Stimulated activated CD4-positive, alpha-beta T cell treated with anti-CD3 and anti-CD28 coated beads, Interleukin-12 subunit alpha, Interleukin-12 subunit beta, amount 100 ng/mL, for 24 hours (primary cell): Measurements from ENCODE around the gene GGA1.
A peak's percentile ranks its signal among the peaks of the same experiment; 100 is the strongest.

ENCODE experiments used
- DNase-seq, 2 experiments: peaks; one replicate each; pipeline ENCODE4 v3.0.0-alpha.2; 2020; ENCODE audit warnings: low read depth in 2 of 2

The GGA1 gene

GRCh38 chr22:37608477-37609239 is at the start of gene GGA1:
GGA1 (plus strand) TSS chr22:37608834; CDS start chr22:37608861, 27 bp downstream.
- peak; percentile 90 to 92 for DNase-seq

- DNase-seq: no peak
Observed at GRCh38 chr22:37559521-37559900, 49.1 kb upstream of the GGA1 start.

DNA sequence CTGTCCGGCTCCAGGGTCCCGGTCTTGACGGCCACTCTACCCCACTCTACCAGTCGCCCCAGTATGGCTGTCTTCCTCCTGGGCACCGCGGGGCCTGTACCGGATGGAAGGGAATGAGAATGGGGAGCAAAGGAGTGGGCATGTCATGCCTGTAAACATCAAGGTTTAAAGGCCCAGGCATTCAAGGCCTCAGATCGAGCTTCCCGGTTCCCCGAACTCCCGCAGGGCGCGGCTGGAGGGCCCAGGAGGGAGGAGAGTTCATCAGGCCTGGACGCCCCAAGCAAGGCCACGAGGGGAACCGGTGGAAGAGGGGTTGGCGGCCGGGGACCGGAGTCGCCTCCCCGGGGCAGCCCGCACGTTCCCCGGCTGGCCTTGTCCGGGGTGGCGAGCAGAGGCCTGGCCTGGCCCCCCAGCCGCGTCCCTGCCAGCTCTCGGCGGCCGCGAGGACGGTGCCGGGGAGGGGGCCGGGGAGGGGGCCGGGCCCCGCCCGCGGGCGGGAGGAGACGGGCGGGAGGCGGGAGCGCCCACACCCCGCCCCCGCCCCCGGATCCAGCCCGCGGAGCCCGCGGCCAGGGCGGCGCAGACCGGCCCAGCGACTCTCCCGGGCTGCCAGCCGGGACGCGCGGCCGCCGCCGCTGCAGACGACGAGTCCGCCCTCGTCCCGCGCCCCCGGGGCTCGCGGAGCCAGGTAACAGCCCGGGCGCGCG is 48.6 kb upstream of the GGA1 start, which contains the start of gene CDC42EP1:
CDC42EP1 (plus strand) TSS at position 580 of the 707 bp plus-strand sequence. CDS start 5,870 bp downstream, outside the sequence.
- no peak for DNase-seq

- no peak for DNase-seq
Observed at GRCh38 chr22:37560608-37561211, 47.9 kb upstream of the GGA1 start.

DNA sequence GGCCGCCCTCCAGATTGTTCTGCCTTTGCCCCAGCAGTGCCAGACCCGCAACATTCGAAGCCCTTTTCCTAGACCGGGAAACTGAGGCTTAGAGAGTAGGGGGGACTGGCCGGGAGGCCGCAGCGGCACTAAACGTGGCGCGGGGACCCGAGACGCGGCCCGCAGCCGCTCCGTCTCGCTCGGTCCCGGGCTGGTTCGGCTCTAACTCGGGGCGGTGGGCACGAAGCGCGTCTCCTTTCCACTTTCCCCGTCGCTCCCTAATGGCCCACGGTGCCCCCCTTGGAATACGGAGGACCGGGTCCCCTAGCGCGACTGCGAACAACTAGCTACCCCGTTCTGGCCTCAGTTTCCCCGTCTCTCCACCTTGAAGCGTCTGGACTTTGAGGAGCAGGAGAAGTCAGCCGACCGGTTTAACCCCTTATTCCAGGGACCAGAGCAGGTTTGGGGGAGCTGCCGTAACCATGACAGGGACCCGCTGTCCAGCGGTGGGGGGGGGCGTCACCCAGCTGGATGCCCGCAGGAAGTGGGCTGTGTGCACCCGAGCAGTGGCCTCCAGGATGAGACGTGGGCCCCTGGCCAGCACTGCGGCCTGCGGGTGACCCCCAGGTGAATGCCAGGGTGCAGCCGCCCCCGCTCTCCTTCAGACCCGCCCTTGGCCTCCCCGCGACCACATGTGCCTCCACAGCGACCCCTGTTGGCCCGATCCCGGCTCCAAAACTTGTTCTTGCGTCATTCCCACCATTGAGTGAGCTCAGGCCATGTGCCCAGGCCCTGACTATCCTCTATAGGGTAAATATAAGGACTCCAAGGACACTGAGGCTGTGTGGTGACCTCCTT is 47.2 kb upstream of the GGA1 start:
- peak; percentile 58 to 84 for DNase-seq

DNA sequence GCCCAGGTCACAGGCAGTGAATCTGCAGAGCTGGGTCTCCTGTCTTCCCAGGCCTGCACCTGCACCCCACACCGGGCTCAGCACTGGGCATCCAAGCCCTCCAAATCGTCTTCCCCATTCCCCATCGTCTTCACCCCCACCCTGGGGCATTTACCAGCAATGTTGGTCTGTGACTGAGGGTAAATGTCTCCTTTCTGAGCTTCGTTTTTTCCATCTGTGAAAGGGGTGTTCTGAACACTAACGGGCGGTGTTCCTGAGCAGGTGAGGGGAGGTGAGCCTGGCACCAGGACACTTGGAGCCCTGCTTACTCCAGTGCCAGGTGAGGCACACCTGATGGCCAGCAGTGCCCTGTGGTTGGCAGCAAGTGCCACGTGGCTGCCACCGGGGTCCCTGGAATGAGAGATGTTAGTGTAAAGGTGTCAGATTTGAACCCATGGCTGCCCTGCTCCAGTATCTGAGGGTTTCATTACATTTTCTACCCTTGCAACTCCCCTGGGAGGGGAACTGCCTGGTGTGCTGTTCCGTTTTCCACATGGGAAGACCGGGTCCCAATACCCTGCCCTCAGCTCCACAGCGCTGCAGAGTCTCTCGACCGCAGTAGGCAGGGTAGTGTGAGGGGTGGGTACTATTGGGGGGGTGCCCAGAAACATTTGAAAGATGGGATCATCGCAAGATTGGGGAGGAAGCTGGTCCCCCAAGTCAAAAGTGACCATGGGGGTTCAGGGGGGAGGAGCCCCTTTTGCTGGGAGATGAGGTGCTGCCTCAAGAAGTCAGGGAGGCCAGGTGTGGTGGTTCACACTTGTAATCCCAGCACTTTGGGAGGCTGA is 46.4 kb upstream of the GGA1 start:
- DNase-seq: no peak

DNA sequence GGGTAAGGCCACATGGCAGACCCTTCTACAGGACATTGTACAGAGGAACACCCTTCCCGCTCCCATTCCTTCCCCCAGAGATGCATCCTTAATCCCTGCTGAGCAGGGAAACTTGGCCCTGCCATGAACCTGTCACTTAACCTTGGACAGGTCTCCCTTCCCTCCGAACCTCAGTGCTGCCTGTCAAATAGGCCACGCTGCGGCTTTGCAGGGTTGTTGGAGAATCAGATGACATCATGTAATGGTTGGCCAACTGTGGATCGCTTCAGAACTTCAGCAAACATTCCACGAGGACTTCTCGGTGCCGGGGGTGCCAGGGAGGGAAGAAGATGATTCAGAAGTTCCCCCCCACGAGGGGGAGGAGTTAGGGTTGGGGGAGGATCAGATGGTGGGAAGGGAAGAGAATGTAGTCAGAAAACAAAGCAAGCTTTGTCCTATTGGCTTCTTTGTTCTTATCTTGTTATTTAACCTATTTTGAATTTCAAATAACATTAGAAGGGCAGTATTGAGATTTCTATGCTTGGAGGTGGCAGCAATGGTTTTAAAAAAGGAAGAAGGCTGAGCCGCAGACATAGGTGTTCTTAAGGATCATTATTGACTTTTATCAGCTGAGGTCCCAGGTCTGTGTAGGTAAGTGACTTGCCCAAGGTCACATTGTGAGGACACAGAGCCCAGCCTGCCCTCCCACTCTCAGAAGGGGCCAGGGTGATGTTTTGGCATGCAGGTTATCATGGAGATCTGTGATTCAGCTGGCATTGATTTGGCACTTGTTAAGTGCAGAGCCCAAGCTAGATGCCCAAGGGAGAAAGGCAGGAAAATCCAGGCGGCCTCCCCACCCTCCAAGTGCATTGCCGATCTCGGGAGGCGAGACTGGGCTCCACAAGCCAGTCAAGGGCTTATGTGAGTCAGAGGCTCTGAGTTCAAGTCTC is 45.2 kb upstream of the GGA1 start:
- no peak for DNase-seq

DNA sequence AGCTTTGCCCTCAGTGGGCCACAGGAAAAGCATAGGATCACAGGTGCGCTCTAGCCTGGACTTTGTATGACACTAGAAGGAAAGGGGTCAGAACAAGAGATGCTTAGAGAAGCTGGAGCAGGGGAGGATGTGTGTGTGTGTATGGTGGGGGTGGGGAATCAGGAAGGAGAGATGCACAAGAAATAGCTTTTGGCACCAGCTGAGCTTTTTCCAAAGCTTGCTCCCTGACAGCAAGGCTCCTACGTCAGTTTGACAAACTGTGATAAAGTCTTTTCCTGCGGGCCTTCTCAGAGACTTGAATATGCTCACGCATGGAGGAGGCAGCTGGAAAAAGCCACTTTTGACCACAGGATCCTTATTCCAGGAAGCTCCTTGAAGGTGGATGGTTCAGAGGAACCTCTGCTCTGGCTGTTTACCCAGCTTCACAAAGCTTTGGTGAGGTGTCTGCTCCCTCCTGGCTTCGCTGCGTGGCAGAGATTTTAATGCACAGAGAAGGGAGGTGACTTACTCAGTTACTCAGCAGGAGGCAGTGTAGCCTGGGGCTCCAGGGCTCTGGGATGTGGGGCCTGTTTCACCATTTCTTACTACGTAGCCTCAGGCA is 44.4 kb upstream of the GGA1 start:
- no peak for DNase-seq

- DNase-seq: no peak
Observed at GRCh38 chr22:37565830-37566229, 42.8 kb upstream of the GGA1 start.

- no peak for DNase-seq
Observed at GRCh38 chr22:37566329-37566837, 42.3 kb upstream of the GGA1 start.

DNA sequence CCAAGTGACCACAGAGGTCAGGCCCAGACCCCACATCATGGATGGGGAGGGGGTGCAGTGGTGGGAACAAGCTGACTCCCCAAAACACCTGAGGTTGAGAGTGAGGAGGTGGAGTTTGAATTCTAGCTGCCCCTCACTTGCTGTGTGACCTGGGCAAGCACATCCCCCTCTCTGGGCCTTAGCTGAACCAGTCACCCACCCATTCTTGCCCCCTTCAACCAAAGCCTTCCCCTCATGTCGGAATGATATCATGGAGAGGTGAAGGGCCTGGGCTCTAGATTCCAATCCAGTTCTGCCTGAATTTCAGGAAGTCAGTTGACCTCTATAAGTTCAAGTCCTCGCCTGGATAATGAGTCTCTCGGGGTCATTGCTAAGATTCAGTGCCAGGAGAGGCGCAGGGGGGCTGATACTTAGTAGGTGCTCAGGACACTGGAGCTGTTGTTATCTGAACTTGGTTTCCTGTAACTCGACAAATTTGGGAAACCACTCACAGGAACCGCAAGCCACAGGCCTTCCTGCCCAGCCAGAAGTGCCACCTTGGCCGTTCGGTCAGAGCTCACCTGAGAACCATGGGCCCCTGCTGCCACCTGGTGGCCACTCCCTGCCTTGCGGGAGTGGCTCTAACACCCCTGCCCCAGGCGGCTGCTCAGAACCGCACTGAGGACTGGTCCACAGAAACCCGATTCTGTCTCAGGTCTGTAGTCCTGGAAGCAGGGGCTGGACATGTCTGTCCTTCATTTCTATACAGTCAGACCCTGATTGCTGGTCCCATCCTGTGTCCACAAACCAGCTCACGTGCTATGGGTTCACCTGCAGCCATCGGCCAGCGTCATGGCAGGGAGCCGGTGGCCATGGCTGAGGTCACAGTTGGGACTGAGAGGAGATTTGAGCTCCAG is 41.5 kb upstream of the GGA1 start:
- DNase-seq: peak; percentile 74 to 93

- no peak for DNase-seq
Observed at GRCh38 chr22:37568012-37568411, 40.6 kb upstream of the GGA1 start.

DNA sequence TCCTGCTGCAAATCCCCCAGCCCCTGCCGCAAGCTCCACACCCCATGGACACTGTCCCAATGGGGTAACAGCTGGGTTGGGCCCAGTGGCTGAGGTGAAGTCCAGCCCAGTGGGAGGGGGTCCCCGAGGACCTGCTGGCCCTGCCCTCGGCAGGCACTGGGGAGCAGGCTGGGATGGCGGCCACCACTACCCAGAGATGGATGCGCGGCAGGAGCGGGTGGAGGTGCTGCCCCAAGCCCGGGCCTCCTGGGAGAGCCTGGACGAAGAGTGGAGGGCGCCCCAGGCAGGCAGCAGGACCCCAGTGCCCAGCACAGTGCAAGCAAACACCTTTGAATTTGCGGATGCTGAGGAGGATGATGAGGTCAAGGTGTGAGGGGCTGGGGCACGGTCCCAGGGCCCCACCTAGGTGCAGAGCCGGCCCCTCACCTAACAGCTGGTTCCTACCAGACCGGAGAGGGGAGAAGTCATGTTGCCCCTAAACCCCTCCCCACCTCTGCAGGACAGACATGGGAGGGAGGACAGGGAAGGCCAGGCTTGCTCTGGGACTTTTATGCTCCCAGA is 40.1 kb upstream of the GGA1 start:
- no peak for DNase-seq

DNA sequence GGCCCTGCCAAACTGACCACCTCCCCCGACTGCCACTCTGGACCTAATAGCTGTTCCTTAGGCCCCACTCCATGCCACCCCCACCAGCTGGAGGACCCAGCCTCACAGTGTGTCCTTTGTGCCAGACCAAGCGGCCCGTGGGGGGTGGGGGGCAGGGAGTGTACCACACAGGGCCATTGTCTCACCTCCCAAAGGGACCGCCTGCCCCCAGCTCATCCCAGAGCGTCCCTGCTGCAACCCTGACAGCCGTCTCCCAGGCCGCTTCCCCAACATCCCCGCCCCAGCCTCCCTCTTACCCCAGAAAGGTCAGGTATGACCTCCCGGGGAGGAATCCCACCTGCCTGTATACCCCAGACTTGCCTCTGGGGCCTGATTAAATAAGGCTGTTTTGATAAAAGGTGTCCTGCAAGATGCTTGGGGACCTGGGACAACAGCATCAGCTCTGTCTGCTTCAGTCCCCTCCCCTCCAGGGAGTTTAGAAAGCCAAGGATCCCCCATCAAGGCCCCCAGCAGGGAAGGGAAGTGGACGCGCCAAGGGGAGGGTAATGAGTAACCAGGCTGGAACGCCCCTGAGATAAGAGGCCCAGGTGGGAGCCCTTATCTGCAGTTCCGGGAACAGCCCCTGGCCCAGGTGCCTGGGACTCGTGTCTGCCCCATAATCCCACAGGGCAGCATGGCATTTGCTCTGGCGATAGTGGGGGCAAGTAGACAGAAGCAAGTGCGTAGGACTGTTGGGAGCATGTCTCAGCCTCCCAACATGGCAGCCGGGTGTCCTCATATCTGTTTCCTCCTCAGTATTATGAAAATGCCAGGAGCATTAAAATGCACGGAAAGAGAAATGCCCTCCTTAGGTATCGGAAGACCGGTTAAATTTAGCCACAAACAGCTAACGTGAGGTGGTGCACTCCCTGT is 39.4 kb upstream of the GGA1 start:
- DNase-seq: no peak

GRCh38 chr22:37569921-37570660 is 38.5 kb upstream of the GGA1 start:
- DNase-seq: no peak

GRCh38 chr22:37570661-37570976 is 38.0 kb upstream of the GGA1 start:
- DNase-seq: no peak
